Stimulated activated CD4-positive, alpha-beta T cell treated with anti-CD3 and anti-CD28 coated beads, TNF-alpha, amount 100 ng/mL, for 24 hours (primary cell): ENCODE data around the gene GSTT4.
"Not testable (repeated sequence)": the region's sequence is repeated elsewhere in the genome, so short reads cannot be mapped to it uniquely, and the experiment has no call there.

Experiments used
- DNase-seq, 3 experiments: peaks; one replicate each; pipeline ENCODE4 v3.0.0-alpha.2; 2020; ENCODE audit warnings: low read depth in 3 of 3

The GSTT4 gene

GRCh38 chr22:24005201-24005600 is at the start of gene GSTT4:
GSTT4 (minus strand) TSS chr22:24005453; CDS start chr22:24005356, 97 bp downstream.
- DNase-seq: no peak

GRCh38 chr22:24054356-24054755 is 49.1 kb upstream of the GSTT4 start:
- DNase-seq: no peak

GRCh38 chr22:24053481-24054226 is 48.4 kb upstream of the GSTT4 start:
- DNase-seq: no peak

GRCh38 chr22:24051568-24051967 is 46.3 kb upstream of the GSTT4 start:
- DNase-seq: no peak

GRCh38 chr22:24051028-24051427 is 45.8 kb upstream of the GSTT4 start:
- DNase-seq: no peak

GRCh38 chr22:24049978-24050377 is 44.7 kb upstream of the GSTT4 start:
- DNase-seq: no peak

- no peak for DNase-seq
These were observed 44.0 kb upstream of the GSTT4 start for GRCh38 chr22:24049211-24049610.

GRCh38 chr22:24046024-24046423 is 40.8 kb upstream of the GSTT4 start:
- DNase-seq: no peak

GRCh38 chr22:24043958-24044357 is 38.7 kb upstream of the GSTT4 start:
- DNase-seq: no peak

- DNase-seq: not testable (repeated sequence)
These were observed 38.2 kb upstream of the GSTT4 start for GRCh38 chr22:24043465-24043864.

- no peak for DNase-seq
These were observed 35.7 kb upstream of the GSTT4 start for GRCh38 chr22:24040946-24041345.

- DNase-seq: no peak
These were observed 33.8 kb upstream of the GSTT4 start for GRCh38 chr22:24039046-24039445.

- no peak for DNase-seq
These were observed 32.9 kb upstream of the GSTT4 start for GRCh38 chr22:24037851-24038765.

GRCh38 chr22:24035296-24035695 is 30.0 kb upstream of the GSTT4 start:
- no peak for DNase-seq

GRCh38 chr22:24033731-24034130 is 28.5 kb upstream of the GSTT4 start:
- DNase-seq: no peak

- no peak for DNase-seq
These were observed 25.0 kb upstream of the GSTT4 start for GRCh38 chr22:24030186-24030702.

- DNase-seq: no peak
These were observed 24.1 kb upstream of the GSTT4 start for GRCh38 chr22:24029304-24029703.

GRCh38 chr22:24028533-24028932 is 23.3 kb upstream of the GSTT4 start:
- no peak for DNase-seq

- no peak for DNase-seq
These were observed 22.7 kb upstream of the GSTT4 start for GRCh38 chr22:24027991-24028390.

GRCh38 chr22:24027389-24027975 is 22.2 kb upstream of the GSTT4 start:
- DNase-seq: no peak

- DNase-seq: no peak
These were observed 21.5 kb upstream of the GSTT4 start for GRCh38 chr22:24026733-24027132.

GRCh38 chr22:24026056-24026455 is 20.8 kb upstream of the GSTT4 start:
- no peak for DNase-seq
